GM12878 (cell line): ENCODE data around the gene ZDHHC22.

Source experiments
- CBFB ChIP-seq: IDR thresholded peaks from 2 replicates; pipeline ENCODE4 v1.6.1; 2016; ENCODE audit warnings: antibody characterized with exemption, low read depth
- POLR2A ChIP-seq: IDR thresholded peaks from 2 replicates; pipeline ENCODE4 v1.6.1; 2011; ENCODE audit warnings: low read depth, mild to moderate bottlenecking, low read length
- POLR2AphosphoS5 ChIP-seq: IDR thresholded peaks from 2 replicates; pipeline ENCODE4 v1.6.1; 2011; ENCODE audit warnings: mild to moderate bottlenecking, low read length, inconsistent platforms
- RBBP5 ChIP-seq: fragments of 200-600 bp; sonication (generic); conservative IDR thresholded peaks from 2 replicates; pipeline ENCODE4 v1.6.1; 2016
- TARDBP ChIP-seq: IDR thresholded peaks from 2 replicates; pipeline ENCODE4 v1.6.1; 2016; ENCODE audit warnings: borderline replicate concordance
- TF ChIP-seq, protein P1 (sequence below), 3 experiments: IDR thresholded peaks in 2 of 3; conservative IDR thresholded peaks in 1 of 3; 2 replicates each; pipeline ENCODE4 v1.5.1; 2011; ENCODE audit warnings: low read depth in 3 of 3, low read length in 3 of 3, mild to moderate bottlenecking in 3 of 3, control low read depth in 2 of 3, moderate library complexity in 2 of 3, inconsistent platforms in 1 of 3, mixed read lengths in 1 of 3; ENCODE audit not compliant: control insufficient read depth in 2 of 3, insufficient read depth in 1 of 3; ENCODE audit errors: extremely low read depth in 1 of 3

- no peak for TF ChIP-seq TARDBP
- TF ChIP-seq CBFB, result no peak
- TF ChIP-seq POLR2A, result no peak
- TF ChIP-seq POLR2AphosphoS5, result no peak
- TF ChIP-seq, protein P1, sequence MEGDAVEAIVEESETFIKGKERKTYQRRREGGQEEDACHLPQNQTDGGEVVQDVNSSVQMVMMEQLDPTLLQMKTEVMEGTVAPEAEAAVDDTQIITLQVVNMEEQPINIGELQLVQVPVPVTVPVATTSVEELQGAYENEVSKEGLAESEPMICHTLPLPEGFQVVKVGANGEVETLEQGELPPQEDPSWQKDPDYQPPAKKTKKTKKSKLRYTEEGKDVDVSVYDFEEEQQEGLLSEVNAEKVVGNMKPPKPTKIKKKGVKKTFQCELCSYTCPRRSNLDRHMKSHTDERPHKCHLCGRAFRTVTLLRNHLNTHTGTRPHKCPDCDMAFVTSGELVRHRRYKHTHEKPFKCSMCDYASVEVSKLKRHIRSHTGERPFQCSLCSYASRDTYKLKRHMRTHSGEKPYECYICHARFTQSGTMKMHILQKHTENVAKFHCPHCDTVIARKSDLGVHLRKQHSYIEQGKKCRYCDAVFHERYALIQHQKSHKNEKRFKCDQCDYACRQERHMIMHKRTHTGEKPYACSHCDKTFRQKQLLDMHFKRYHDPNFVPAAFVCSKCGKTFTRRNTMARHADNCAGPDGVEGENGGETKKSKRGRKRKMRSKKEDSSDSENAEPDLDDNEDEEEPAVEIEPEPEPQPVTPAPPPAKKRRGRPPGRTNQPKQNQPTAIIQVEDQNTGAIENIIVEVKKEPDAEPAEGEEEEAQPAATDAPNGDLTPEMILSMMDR (IDR thresholded peaks at IDR 0.05 in 2 of 3, conservative IDR thresholded peaks at IDR 0.05 in 1 of 3; ENCODE audit: control insufficient read depth in 2 of 3, extremely low read depth in 1 of 3, insufficient read depth in 1 of 3, low read depth in 3 of 3, low read length in 3 of 3), result no peak
- no peak for TF ChIP-seq RBBP5
Measured at GRCh38 chr14:77131206-77131605, 10.4 kb downstream of the ZDHHC22 start.
